BLaER1 treated with 17β-estradiol and CSF1 and Interleukin-3, amounts not matched to agents 10 nM and 100 nM (cell line): ENCODE results near the gene LY6G5B.
"Not testable (repeated sequence)": the region's sequence is repeated elsewhere in the genome, so short reads cannot be mapped to it uniquely, and the experiment has no call there.

Source experiments
- H3K27ac ChIP-seq, 11 experiments: shearing (Covaris generic); formaldehyde crosslinking; 2 replicates each; pipeline ENCODE4 v1.8.1; 2022
- H3K27me3 ChIP-seq, 11 experiments: shearing (Covaris generic); formaldehyde crosslinking; 2 replicates each; pipeline ENCODE4 v1.8.1; 2022
- H3K36me3 ChIP-seq, 11 experiments: shearing (Covaris generic); formaldehyde crosslinking; 2 replicates each; pipeline ENCODE4 v1.8.1; 2022
- H3K4me1 ChIP-seq, 10 experiments: shearing (Covaris generic); formaldehyde crosslinking; 2 replicates each; pipeline ENCODE4 v1.8.1; 2022
- H3K4me2 ChIP-seq, 11 experiments: shearing (Covaris generic); formaldehyde crosslinking; 2 replicates each; pipeline ENCODE4 v1.8.1; 2022
- H3K4me3 ChIP-seq, 10 experiments: shearing (Covaris generic); formaldehyde crosslinking; 2 replicates each; pipeline ENCODE4 v1.8.1; 2022
- H3K9ac ChIP-seq, 11 experiments: shearing (Covaris generic); formaldehyde crosslinking; 2 replicates each; pipeline ENCODE4 v1.8.1; 2022
- H3K9me3 ChIP-seq, 11 experiments: shearing (Covaris generic); formaldehyde crosslinking; replicated peaks in 1 of 11; 2 replicates each; pipeline ENCODE4 v1.8.1; 2022
- H4K20me1 ChIP-seq, 11 experiments: shearing (Covaris generic); formaldehyde crosslinking; 2 replicates each; pipeline ENCODE4 v1.8.1; 2022
- Cebpa-rat ChIP-seq, 11 experiments: shearing (Covaris generic); IDR thresholded peaks; 2 replicates each; pipeline ENCODE4 v1.8.1; 2022

Gene LY6G5B

GRCh38 chr6:31708224-31708623 lies 38.4 kb downstream of the LY6G5B start:
- H3K4me2 ChIP-seq, result peak overlapping the region in 7 of 11 experiments; percentile 19 to 54 (median 38); a peak in 10 of 22 replicates
- no peaks in the 10 kb centered on the region for H4K20me1 ChIP-seq
- TF ChIP-seq Cebpa-rat (IDR thresholded peaks at IDR 0.05), result no peak
- no peak overlapping the region for H3K27ac ChIP-seq
- no peaks in the 10 kb centered on the region for H3K9me3 ChIP-seq
- H3K4me1 ChIP-seq, result peaks cover 46 to 76% (median 65%) of the 10 kb centered on the region in 10 experiments
- no peaks in the 10 kb centered on the region for H3K27me3 ChIP-seq
- H3K36me3 ChIP-seq, result no peaks in the 10 kb centered on the region
- H3K9ac ChIP-seq, result no peak overlapping the region
- no peak overlapping the region for H3K4me3 ChIP-seq

- not testable (repeated sequence) for H3K27me3 ChIP-seq, H3K4me3 ChIP-seq
- 0 out of 22 replicates have a peak overlapping the region, but pooled peaks of 1 of the 11 experiments have one; percentile 40 for H3K27ac ChIP-seq
Observed at GRCh38 chr6:31709157-31709556, 39.4 kb downstream of the LY6G5B start.

DNA sequence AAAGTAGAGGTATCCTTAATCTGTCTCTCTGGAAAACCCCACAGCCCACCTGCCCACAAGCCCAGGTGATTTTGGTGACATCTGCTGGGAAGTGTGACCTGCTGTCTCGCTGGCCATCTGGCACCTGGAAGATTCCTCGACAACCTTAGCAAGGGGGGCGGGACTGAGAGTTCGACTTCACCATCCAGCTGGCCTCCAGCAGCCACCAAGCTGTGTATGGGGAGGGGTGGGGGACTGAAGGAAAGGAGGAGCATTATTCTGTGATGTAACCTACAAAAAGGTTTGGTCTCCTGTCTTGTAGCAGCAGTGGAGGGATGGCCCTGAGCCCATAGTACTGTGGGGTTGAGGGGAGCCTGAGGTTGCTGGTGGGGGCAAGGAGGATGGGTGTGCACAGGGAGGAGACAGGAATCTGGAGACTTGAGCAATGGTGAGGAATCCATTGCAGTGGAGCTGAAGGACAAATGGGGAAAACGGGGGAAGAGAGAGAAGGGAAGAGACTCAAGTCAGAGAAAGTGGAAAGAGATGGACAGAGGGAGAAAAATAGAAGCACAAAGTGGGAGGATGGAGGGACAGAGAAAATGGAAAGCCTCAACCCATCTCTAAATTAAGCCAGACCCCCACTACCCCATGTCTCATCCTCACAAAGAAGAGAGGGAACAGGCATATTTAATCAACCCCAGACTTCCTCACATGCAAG lies 40.9 kb downstream of the LY6G5B start:
- Histone ChIP-seq H3K4me1 (peaks cover 50 to 90% (median 74%) of the 10 kb centered on the region in 10 experiments), H4K20me1 (no peaks in the 10 kb centered on the region), H3K27ac (peak overlapping the region in 8 of 11 experiments; percentile 19 to 56 (median 48); a peak in 13 of 22 replicates), H3K9ac (peak overlapping the region in 4 of 11 experiments; percentile 4 to 46 (median 21); a peak in 5 of 22 replicates), H3K4me2 (peak overlapping the region; percentile 63 to 86 (median 82)), H3K4me3 (peak overlapping the region in 2 of 10 experiments; percentile 21 to 30; a peak in 2 of 20 replicates), H3K27me3 (no peaks in the 10 kb centered on the region), H3K9me3 (no peaks in the 10 kb centered on the region), H3K36me3 (no peaks in the 10 kb centered on the region)
- no peak for TF ChIP-seq Cebpa-rat (IDR thresholded peaks at IDR 0.05)

More at GRCh38 chr6:31709157-31709556, 39.4 kb downstream of the LY6G5B start:
- H3K36me3 ChIP-seq, H4K20me1 ChIP-seq, H3K9me3 ChIP-seq, H3K9ac ChIP-seq: not testable (repeated sequence)
- Histone ChIP-seq H3K4me1 (peaks cover 44 to 77% (median 66%) of the 10 kb centered on the region in 10 experiments), H3K4me2 (peak overlapping the region in 3 of 11 experiments; percentile 23 to 52 (median 35); a peak in 1 of 22 replicates)

DNA sequence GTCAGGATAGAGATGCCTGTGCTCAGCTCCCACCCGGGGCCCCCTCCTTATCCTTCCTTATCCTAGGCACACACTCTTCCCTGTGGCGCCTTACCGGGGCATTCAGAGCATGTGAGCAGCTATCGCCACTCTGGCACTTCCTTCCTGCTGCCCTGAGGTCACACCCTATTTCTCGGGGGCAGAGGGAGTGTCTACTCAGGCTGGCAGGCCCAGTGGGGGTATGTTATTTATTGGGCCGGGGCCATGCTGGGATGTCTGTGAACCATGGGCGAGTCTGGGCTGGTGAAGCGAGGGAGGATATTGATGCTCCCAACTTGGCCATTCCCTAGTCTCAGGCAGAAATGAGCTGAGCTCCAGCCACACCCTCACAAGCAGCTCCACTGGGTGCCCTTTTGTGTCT lies 41.5 kb downstream of the LY6G5B start:
- H4K20me1 ChIP-seq, result no peaks in the 10 kb centered on the region
- H3K9ac ChIP-seq, result peak overlapping the region in 4 of 11 experiments; percentile 4 to 46 (median 21); a peak in 7 of 22 replicates
- H3K36me3 ChIP-seq, result no peaks in the 10 kb centered on the region
- peak overlapping the region; percentile 63 to 86 (median 82) for H3K4me2 ChIP-seq
- H3K9me3 ChIP-seq, result no peaks in the 10 kb centered on the region
- peak overlapping the region in 7 of 11 experiments; percentile 26 to 56 (median 50); a peak in 12 of 22 replicates for H3K27ac ChIP-seq
- H3K4me3 ChIP-seq, result peak overlapping the region in 2 of 10 experiments; percentile 21 to 30; a peak in 2 of 20 replicates
- TF ChIP-seq Cebpa-rat (IDR thresholded peaks at IDR 0.05), result no peak
- H3K27me3 ChIP-seq, result no peaks in the 10 kb centered on the region
- peaks cover 50 to 89% (median 74%) of the 10 kb centered on the region in 10 experiments for H3K4me1 ChIP-seq

DNA sequence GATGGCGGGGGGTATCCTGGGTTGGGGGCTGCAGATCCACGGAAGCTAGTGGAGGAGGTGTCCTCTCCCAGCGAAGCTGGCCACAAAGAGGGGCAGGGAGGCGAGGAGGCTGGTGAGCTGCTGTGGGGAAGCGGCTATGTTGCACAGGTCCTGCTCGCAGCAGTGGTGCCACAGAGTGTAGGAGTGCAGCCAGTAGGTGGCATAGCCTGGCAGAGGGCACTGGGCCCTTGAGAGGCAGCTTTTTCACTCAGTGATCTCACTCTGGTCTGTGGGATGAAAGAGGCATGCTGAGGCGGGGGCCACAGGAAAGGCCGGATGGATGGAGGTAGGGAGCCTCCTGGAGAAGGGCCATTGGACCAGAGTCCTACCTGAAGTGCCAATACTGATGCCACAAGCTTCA lies 42.5 kb downstream of the LY6G5B start:
- no peaks in the 10 kb centered on the region for H3K9me3 ChIP-seq
- H3K27me3 ChIP-seq, result no peaks in the 10 kb centered on the region
- peak overlapping the region; percentile 63 to 86 (median 82) for H3K4me2 ChIP-seq
- no peaks in the 10 kb centered on the region for H4K20me1 ChIP-seq
- peaks cover 48 to 78% (median 64%) of the 10 kb centered on the region in 10 experiments for H3K4me1 ChIP-seq
- TF ChIP-seq Cebpa-rat (IDR thresholded peaks at IDR 0.05), result no peak
- H3K9ac ChIP-seq, result peak overlapping the region in 6 of 11 experiments; percentile 13 to 60 (median 32); a peak in 5 of 22 replicates
- H3K4me3 ChIP-seq, result no peak overlapping the region
- H3K27ac ChIP-seq, result peak overlapping the region in 3 of 11 experiments; percentile 6 to 40 (median 15); a peak in 2 of 22 replicates
- H3K36me3 ChIP-seq, result no peaks in the 10 kb centered on the region

GRCh38 chr6:31713465-31713864 lies 43.7 kb downstream of the LY6G5B start:
- Histone ChIP-seq H3K4me1 (peaks cover 43 to 67% (median 53%) of the 10 kb centered on the region in 10 experiments), H3K36me3 (no peaks in the 10 kb centered on the region), H3K4me3 (no peak overlapping the region), H3K9ac (peak overlapping the region in 9 of 11 experiments; percentile 0 to 63 (median 45); a peak in 9 of 22 replicates), H3K4me2 (peak overlapping the region; percentile 46 to 68 (median 62); a peak in 20 of 22 replicates), H3K27me3 (no peaks in the 10 kb centered on the region), H3K9me3 (no peaks in the 10 kb centered on the region), H4K20me1 (no peaks in the 10 kb centered on the region), H3K27ac (peak overlapping the region in 2 of 11 experiments; percentile 34 to 46; a peak in 1 of 22 replicates)
- no peak for TF ChIP-seq Cebpa-rat (IDR thresholded peaks at IDR 0.05)

GRCh38 chr6:31713991-31714684 lies 44.4 kb downstream of the LY6G5B start:
- TF ChIP-seq Cebpa-rat (IDR thresholded peaks at IDR 0.05), result no peak
- Histone ChIP-seq H3K4me1 (peaks cover 43 to 60% (median 51%) of the 10 kb centered on the region in 10 experiments), H3K9me3 (no peaks in the 10 kb centered on the region), H3K4me2 (peak overlapping the region; percentile 46 to 68 (median 62)), H3K27me3 (no peaks in the 10 kb centered on the region), H3K36me3 (no peaks in the 10 kb centered on the region), H3K27ac (peak overlapping the region in 6 of 11 experiments; percentile 7 to 46 (median 18); a peak in 10 of 22 replicates), H4K20me1 (no peaks in the 10 kb centered on the region), H3K4me3 (no peak overlapping the region), H3K9ac (peak overlapping the region; percentile 0 to 63 (median 43); a peak in 15 of 22 replicates)

GRCh38 chr6:31715022-31715958 lies 45.5 kb downstream of the LY6G5B start, which contains the start of gene LY6G6D:
Gene LY6G6D, plus strand, starts transcription at chr6:31715348. Its CDS starts 8 bp downstream, at chr6:31715356.
- Histone ChIP-seq H4K20me1 (no peaks in the 10 kb centered on the region), H3K27me3 (no peaks in the 10 kb centered on the region), H3K36me3 (no peaks in the 10 kb centered on the region), H3K4me1 (peaks cover 37 to 53% (median 47%) of the 10 kb centered on the region in 10 experiments), H3K27ac (peak within 1 kb of the TSS in 6 of 11 experiments; percentile 7 to 46 (median 18); a peak in 10 of 22 replicates), H3K9ac (peak within 1 kb of the TSS in 9 of 11 experiments; percentile 11 to 63 (median 45); a peak in 13 of 22 replicates), H3K9me3 (no peaks in the 10 kb centered on the region), H3K4me2 (peak within 1 kb of the TSS; percentile 46 to 68 (median 62)), H3K4me3 (no peak within 1 kb of the TSS)
- TF ChIP-seq Cebpa-rat (IDR thresholded peaks at IDR 0.05), result no peak
